Measurements from ENCODE around the gene ARID3A. TPM values are rescaled to one million over a fixed set of nuclear protein-coding genes. Genes with fewer than 3 reads are reported as not detected.

The ARID3A gene
- total and polyA plus RNA-seq, 7 experiments from 2014 or later: 0.57 to 33.1 (median 8.6) TPM

DNA sequence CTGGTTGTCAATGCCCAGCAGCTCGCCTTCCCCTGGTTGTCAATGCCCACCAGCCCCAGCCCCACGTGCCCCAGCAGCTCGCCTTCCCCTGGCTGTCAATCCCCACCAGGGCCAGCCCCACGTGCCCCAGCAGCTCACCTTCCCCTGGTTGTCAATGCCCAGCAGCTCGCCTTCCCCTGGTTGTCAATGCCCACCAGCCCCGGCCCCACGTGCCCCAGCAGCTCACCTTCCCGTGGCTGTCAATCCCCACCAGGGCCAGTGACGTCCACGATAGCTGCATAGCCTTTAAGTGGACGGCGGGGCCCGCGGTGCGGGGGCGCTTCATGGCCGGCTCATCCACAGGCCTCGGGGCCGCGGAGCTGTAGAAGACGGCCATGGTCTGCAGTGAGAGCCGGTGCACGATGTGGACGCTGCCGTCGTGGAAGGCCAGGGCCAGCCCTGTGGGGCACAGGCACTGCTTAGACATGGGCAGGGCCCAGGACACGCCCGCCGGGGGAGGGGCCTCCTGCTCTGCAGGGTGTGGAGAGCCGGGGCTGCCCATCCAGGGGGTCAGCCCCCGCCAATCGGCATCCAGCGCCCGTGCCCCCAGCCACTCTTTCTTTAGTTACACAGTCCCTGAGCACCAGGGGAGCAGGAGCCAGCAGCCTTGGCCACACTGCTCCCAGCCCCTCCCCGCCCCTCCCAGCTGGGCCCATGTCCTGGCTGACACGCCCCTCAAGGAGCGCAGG lies 46.0 kb upstream of the ARID3A start:
- intact Hi-C loops (cut with micrococcal nuclease): no loop called here
- peaks cover 0 to 13% (median 4%) of the 10 kb centered on the region in 5 donors for H3K36me3 Mint-ChIP-seq
- peaks cover 0 to 5% (median 3%) of the 10 kb centered on the region in 7 donors for H3K4me1 Mint-ChIP-seq

DNA sequence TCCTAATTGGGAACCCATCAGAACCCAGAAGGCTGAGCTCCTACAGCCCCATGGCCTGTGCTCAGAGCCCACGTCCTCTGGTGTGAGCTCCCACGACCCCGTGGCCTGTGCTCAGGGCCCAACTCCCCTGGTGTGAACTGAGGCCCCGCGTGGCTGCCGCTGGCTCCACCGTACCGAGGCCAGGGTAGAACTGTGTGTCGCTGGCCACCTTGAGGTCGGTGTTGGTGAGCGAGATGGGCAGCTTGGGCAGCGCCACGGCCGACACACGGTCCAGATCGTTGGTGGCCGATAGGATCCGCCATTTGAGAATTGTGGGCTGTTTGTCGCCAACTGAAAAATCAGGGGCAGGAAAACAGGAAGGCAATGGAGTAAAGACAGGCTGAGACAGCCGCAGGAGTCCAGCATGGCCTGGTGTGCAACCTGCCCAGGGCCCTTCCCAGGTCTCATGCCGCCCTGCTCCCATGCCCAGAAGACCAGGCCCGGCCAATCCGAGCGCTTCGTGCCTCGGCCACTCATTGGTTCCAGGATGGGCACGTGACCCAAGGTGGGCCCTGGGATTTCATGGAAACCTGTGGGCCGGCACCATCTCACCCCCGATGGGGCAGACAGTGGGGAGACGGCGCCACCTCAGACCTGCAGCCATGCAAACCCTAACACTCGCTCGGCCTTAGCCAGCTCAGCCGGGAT lies 44.3 kb upstream of the ARID3A start:
- no peak for ATAC-seq
- CTCF ChIA-PET: interaction anchor here (1.9 kb wide), 1 partner anchor 18 kb away, joined by 7 read pairs; no protein-coding TSS in a partner anchor
- no peak for DNase-seq
- Histone ChIP-seq H3K4me3 (ENCODE audit: low read length) (no peak overlapping the region), H3K9me3 (ENCODE audit: control insufficient read depth in 2 of 3, low read length in 3 of 3) (no peaks in the 10 kb centered on the region), H3K4me1 (ENCODE audit: control insufficient read depth in 2 of 2, insufficient read depth in 2 of 2, low read length in 2 of 2) (no peaks in the 10 kb centered on the region), H3K27ac (ENCODE audit: low read depth, low read length) (no peak overlapping the region), H3K27me3 (ENCODE audit: control insufficient read depth in 2 of 2, insufficient read depth in 2 of 2, low read length in 2 of 2) (no peaks in the 10 kb centered on the region), H3K36me3 (ENCODE audit: control insufficient read depth in 2 of 3, insufficient read depth in 3 of 3, low read length in 3 of 3) (peaks cover 0 to 73% (median 5%) of the 10 kb centered on the region in 3 experiments)
- peak overlapping the region in 1 of 10 donors; percentile 59 for H3K4me3 Mint-ChIP-seq
- H3K4me1 Mint-ChIP-seq: peaks cover 0 to 5% (median 3%) of the 10 kb centered on the region in 7 donors
- H3K27me3 Mint-ChIP-seq: no peaks in the 10 kb centered on the region
- peaks cover 0 to 1% (median 0%) of the 10 kb centered on the region in 11 donors for H3K9me3 Mint-ChIP-seq
- H3K36me3 Mint-ChIP-seq: peaks cover 0 to 13% (median 4%) of the 10 kb centered on the region in 5 donors
- intact Hi-C loops (cut with micrococcal nuclease): no loop called here
- H3K27ac Mint-ChIP-seq: no peak overlapping the region
- POLR2A ChIA-PET: no interaction called here

More for the DNA sequence above, 46.0 kb upstream of the ARID3A start:
- Histone ChIP-seq H3K4me3 (ENCODE audit: low read length) (no peak overlapping the region), H3K9me3 (ENCODE audit: control insufficient read depth in 2 of 3, low read length in 3 of 3) (no peaks in the 10 kb centered on the region), H3K27me3 (ENCODE audit: control insufficient read depth in 2 of 2, insufficient read depth in 2 of 2, low read length in 2 of 2) (no peaks in the 10 kb centered on the region), H3K27ac (ENCODE audit: low read depth, low read length) (no peak overlapping the region), H3K4me1 (ENCODE audit: control insufficient read depth in 2 of 2, insufficient read depth in 2 of 2, low read length in 2 of 2) (no peaks in the 10 kb centered on the region), H3K36me3 (ENCODE audit: control insufficient read depth in 2 of 3, insufficient read depth in 3 of 3, low read length in 3 of 3) (peaks cover 0 to 69% (median 0%) of the 10 kb centered on the region in 3 experiments)
- no peaks in the 10 kb centered on the region for H3K27me3 Mint-ChIP-seq
- ATAC-seq (no peak), DNase-seq (no peak)
- H3K27ac Mint-ChIP-seq: peak overlapping the region in 1 of 9 donors; percentile 30
- no peak overlapping the region for H3K4me3 Mint-ChIP-seq
- ChIA-PET CTCF (interaction anchor here (0.6 to 1.9 kb wide), 3 partner anchors 16 to 743 kb away, joined by 3 to 7 read pairs (median 4); no protein-coding TSS in a partner anchor), POLR2A (interaction anchor here (1.4 to 2.3 kb wide), 2 partner anchors 13 to 29 kb away, joined by 4 to 9 read pairs; partner anchors contain the start of genes MED16 and RNU6-9)
- H3K9me3 Mint-ChIP-seq: peaks cover 0 to 1% (median 0%) of the 10 kb centered on the region in 11 donors

DNA sequence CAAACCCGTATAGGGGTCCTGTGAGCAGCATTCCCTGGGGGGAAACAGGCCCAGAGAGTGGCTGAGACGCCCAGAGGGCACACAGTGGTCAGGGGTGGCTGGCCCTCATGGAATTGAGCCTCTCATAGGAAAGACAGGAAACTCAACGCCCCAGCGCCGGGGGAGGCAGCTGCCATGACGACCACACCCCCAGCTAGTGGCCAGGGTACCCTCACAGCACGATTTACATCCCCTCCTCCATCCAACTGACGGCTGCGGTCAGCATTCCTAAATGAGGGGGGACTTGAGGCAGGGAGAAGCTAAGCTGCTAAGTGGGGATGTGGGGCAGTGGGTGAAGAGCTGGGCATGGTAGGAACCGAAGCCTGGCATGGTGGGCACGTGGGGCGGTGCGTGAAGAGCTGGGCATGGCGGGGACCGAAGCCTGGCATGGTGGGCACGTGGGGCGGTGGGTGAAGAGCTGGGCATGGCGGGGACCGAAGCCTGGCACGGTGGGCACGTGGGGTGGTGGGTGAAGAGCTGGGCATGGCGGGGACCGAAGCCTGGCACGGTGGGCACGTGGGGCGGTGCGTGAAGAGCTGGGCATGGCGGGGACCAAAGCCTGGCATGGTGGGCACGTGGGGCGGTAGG lies 42.9 kb upstream of the ARID3A start:
- Histone ChIP-seq H3K36me3 (ENCODE audit: control insufficient read depth in 2 of 3, insufficient read depth in 3 of 3, low read length in 3 of 3) (peaks cover 0 to 86% (median 5%) of the 10 kb centered on the region in 3 experiments), H3K4me3 (ENCODE audit: low read length) (no peak overlapping the region), H3K27ac (ENCODE audit: low read depth, low read length) (no peak overlapping the region), H3K4me1 (ENCODE audit: control insufficient read depth in 2 of 2, insufficient read depth in 2 of 2, low read length in 2 of 2) (no peaks in the 10 kb centered on the region), H3K27me3 (ENCODE audit: control insufficient read depth in 2 of 2, insufficient read depth in 2 of 2, low read length in 2 of 2) (no peaks in the 10 kb centered on the region), H3K9me3 (ENCODE audit: control insufficient read depth in 2 of 3, low read length in 3 of 3) (no peaks in the 10 kb centered on the region)
- CTCF ChIA-PET: interaction anchor here (0.7 to 1.2 kb wide), 2 partner anchors 10 to 99 kb away, joined by 3 read pairs; partner anchors contain the start of genes MED16 and RNU6-9
- intact Hi-C loops (cut with micrococcal nuclease): no loop called here
- Mint-ChIP-seq H3K9me3 (peaks cover 0 to 1% (median 0%) of the 10 kb centered on the region in 11 donors), H3K27ac (no peak overlapping the region), H3K4me3 (no peak overlapping the region), H3K36me3 (peaks cover 0 to 13% (median 4%) of the 10 kb centered on the region in 5 donors), H3K27me3 (no peaks in the 10 kb centered on the region), H3K4me1 (peaks cover 0 to 8% (median 3%) of the 10 kb centered on the region in 7 donors)
- POLR2A ChIA-PET: interaction anchor here (0.7 to 0.8 kb wide), 2 partner anchors 10 to 19 kb away, joined by 3 to 11 read pairs; partner anchors contain the start of genes MED16 and RNU6-9
- ATAC-seq (no peak), DNase-seq (no peak)

DNA sequence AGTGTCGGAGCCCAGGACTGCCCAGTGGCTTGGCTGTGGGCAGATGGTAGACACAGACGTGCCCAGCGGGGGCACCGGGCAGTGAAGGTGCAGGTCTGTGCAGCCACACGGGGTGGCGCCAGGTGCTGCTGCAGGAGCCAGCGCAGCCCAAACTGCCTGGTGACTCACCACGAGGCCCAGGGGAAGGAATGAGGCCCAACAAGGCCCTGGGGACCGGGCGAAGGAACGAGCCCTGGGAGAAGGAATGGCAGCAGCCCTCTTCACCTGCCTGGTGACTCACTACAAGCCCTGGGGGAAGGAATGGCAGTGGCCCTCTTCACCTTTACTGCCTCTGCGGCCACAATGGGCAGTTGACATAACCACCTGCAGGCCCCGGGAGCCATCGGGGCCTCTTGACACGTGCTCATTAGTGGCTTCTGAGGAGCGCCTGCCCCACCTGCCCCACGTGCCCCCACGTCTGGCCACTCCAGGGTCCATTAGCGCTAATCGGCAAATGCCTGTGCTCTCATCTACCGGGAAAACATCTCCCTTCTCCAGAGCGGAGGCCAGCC lies 42.1 kb upstream of the ARID3A start:
- H3K27me3 ChIP-seq (ENCODE audit: control insufficient read depth in 2 of 2, insufficient read depth in 2 of 2, low read length in 2 of 2): no peaks in the 10 kb centered on the region
- no peak overlapping the region for H3K4me3 ChIP-seq (ENCODE audit: low read length)
- POLR2A ChIA-PET: no interaction called here
- Mint-ChIP-seq H3K9me3 (peaks cover 0 to 1% (median 0%) of the 10 kb centered on the region in 11 donors), H3K4me1 (peaks cover 0 to 10% (median 4%) of the 10 kb centered on the region in 7 donors), H3K27me3 (no peaks in the 10 kb centered on the region), H3K27ac (peak overlapping the region in 1 of 9 donors; percentile 34), H3K4me3 (peak overlapping the region in 1 of 10 donors; percentile 53), H3K36me3 (peaks cover 0 to 13% (median 4%) of the 10 kb centered on the region in 5 donors)
- no peaks in the 10 kb centered on the region for H3K9me3 ChIP-seq (ENCODE audit: control insufficient read depth in 2 of 3, low read length in 3 of 3)
- H3K4me1 ChIP-seq (ENCODE audit: control insufficient read depth in 2 of 2, insufficient read depth in 2 of 2, low read length in 2 of 2): no peaks in the 10 kb centered on the region
- peaks cover 0 to 89% (median 5%) of the 10 kb centered on the region in 3 experiments for H3K36me3 ChIP-seq (ENCODE audit: control insufficient read depth in 2 of 3, insufficient read depth in 3 of 3, low read length in 3 of 3)
- CTCF ChIA-PET: interaction anchor here (1.2 kb wide), 1 partner anchor 9 kb away, joined by 3 read pairs; the partner anchor contains the start of genes MED16 and RNU6-9
- intact Hi-C loops (cut with micrococcal nuclease): no loop called here
- no peak overlapping the region for H3K27ac ChIP-seq (ENCODE audit: low read depth, low read length)
- ATAC-seq: no peak
- DNase-seq: no peak

DNA sequence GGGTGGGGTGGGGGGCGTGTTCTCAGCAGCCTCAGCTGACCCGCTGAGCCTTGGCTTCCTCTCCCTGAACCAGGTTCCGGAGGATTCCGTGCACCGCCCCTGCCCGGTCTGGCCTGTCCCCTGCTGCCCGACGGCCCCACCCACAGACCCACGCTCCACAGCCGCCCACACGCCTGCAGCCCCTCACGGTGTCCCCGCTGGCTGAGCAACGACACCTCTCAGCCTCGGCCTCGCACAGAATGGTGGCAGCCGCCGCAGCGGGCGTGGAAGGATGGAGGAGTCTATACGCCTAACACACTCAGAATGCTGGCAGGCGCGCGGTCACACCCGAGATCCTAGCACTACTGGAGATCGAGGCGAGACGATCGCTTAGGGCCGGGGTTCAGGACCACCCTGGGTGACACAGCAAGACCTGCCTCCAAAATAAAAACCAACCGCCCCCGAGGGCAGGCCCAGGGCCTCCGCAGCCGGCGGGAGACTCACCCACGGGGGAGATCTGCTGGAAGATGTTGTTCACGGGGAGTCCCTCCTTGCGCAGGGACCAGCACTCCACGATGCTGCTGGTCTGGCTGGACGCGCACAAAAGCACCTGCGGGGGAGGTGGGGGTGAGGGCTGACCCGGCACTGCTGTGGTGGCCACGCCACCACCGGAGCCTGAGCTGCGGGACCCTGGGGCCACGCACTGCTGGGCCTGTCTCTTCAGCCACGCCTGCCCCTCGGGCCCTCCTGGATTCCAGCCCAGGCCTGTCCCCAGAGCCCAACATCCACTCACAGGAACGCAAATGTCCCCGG lies 41.2 kb upstream of the ARID3A start:
- intact Hi-C loops (cut with micrococcal nuclease): no loop called here
- ATAC-seq: no peak

More for the DNA sequence above, 41.2 kb upstream of the ARID3A start:
- H3K27me3 ChIP-seq (ENCODE audit: control insufficient read depth in 2 of 2, insufficient read depth in 2 of 2, low read length in 2 of 2): no peaks in the 10 kb centered on the region
- ChIA-PET POLR2A (no interaction called here), CTCF (no interaction called here)
- H3K9me3 ChIP-seq (ENCODE audit: control insufficient read depth in 2 of 3, low read length in 3 of 3): no peaks in the 10 kb centered on the region
- Mint-ChIP-seq H3K4me3 (no peak overlapping the region), H3K27me3 (no peaks in the 10 kb centered on the region), H3K9me3 (peaks cover 0 to 1% (median 0%) of the 10 kb centered on the region in 11 donors), H3K36me3 (peaks cover 0 to 12% (median 4%) of the 10 kb centered on the region in 5 donors), H3K4me1 (peaks cover 0 to 8% (median 7%) of the 10 kb centered on the region in 7 donors), H3K27ac (no peak overlapping the region)
- no peak for DNase-seq
- H3K27ac ChIP-seq (ENCODE audit: low read depth, low read length): no peak overlapping the region
- H3K4me3 ChIP-seq (ENCODE audit: low read length): no peak overlapping the region
- H3K4me1 ChIP-seq (ENCODE audit: control insufficient read depth in 2 of 2, insufficient read depth in 2 of 2, low read length in 2 of 2): no peaks in the 10 kb centered on the region
- peaks cover 0 to 93% (median 5%) of the 10 kb centered on the region in 3 experiments for H3K36me3 ChIP-seq (ENCODE audit: control insufficient read depth in 2 of 3, insufficient read depth in 3 of 3, low read length in 3 of 3)
